IMR-90 (cell line): ENCODE data around the gene KCNAB2.

ENCODE experiments used
- BHLHE40 ChIP-seq: fragments of 150-350 bp; IDR thresholded peaks from 2 replicates; pipeline ENCODE4 v1.6.1; 2016; ENCODE audit warnings: mild to moderate bottlenecking, low read depth, low read length
- CEBPB ChIP-seq: IDR thresholded peaks from 2 replicates; pipeline ENCODE4 v1.6.1; 2012; ENCODE audit warnings: low read depth, low read length, improper control_type of control experiment
- CHD1 ChIP-seq: IDR thresholded peaks from 2 replicates; pipeline ENCODE4 v1.6.1; 2012; ENCODE audit warnings: low read depth, low read length, improper control_type of control experiment
- FOS ChIP-seq: fragments of 150-350 bp; IDR thresholded peaks from 2 replicates; pipeline ENCODE4 v1.6.1; 2016; ENCODE audit warnings: low read depth, low read length
- MAZ ChIP-seq: IDR thresholded peaks from 2 replicates; pipeline ENCODE4 v1.6.1; 2012; ENCODE audit warnings: low read depth, mild to moderate bottlenecking, low read length, improper control_type of control experiment, moderate library complexity, borderline replicate concordance
- MXI1 ChIP-seq: IDR thresholded peaks from 2 replicates; pipeline ENCODE4 v1.6.1; 2012; ENCODE audit warnings: low read depth, mild to moderate bottlenecking, low read length, moderate library complexity, borderline replicate concordance
- POLR2A ChIP-seq: IDR thresholded peaks from 2 replicates; pipeline ENCODE4 v1.6.1; 2012; ENCODE audit warnings: mild to moderate bottlenecking, low read depth, low read length
- RCOR1 ChIP-seq: IDR thresholded peaks from 2 replicates; pipeline ENCODE4 v1.6.1; 2012; ENCODE audit warnings: mild to moderate bottlenecking, low read length, improper control_type of control experiment; ENCODE audit not compliant: insufficient replicate concordance
- RFX5 ChIP-seq: IDR thresholded peaks from 2 replicates; pipeline ENCODE4 v1.8.0; 2012; ENCODE audit warnings: low read depth, mild to moderate bottlenecking, low read length, moderate library complexity
- SMC3 ChIP-seq: fragments of 150-350 bp; IDR thresholded peaks from 2 replicates; pipeline ENCODE4 v1.6.1; 2016; ENCODE audit warnings: low read depth, mild to moderate bottlenecking, antibody characterized with exemption, low read length, moderate library complexity
- TF ChIP-seq, protein P1 (sequence below): conservative IDR thresholded peaks from 2 replicates; pipeline ENCODE4 v1.5.1; 2012; ENCODE audit warnings: mild to moderate bottlenecking, low read depth, low read length, improper control_type of control experiment
- TF ChIP-seq, protein P2 (sequence below): fragments of 150-350 bp; IDR thresholded peaks from 2 replicates; pipeline ENCODE4 v1.6.1; 2017; ENCODE audit warnings: mild to moderate bottlenecking, antibody characterized with exemption, low read length, low read depth
- TF ChIP-seq, protein P3 (sequence below): fragments of 150-350 bp; IDR thresholded peaks from 2 replicates; pipeline ENCODE4 v1.6.1; 2016; ENCODE audit warnings: low read depth, mild to moderate bottlenecking, low read length, moderate library complexity, borderline replicate concordance

DNA sequence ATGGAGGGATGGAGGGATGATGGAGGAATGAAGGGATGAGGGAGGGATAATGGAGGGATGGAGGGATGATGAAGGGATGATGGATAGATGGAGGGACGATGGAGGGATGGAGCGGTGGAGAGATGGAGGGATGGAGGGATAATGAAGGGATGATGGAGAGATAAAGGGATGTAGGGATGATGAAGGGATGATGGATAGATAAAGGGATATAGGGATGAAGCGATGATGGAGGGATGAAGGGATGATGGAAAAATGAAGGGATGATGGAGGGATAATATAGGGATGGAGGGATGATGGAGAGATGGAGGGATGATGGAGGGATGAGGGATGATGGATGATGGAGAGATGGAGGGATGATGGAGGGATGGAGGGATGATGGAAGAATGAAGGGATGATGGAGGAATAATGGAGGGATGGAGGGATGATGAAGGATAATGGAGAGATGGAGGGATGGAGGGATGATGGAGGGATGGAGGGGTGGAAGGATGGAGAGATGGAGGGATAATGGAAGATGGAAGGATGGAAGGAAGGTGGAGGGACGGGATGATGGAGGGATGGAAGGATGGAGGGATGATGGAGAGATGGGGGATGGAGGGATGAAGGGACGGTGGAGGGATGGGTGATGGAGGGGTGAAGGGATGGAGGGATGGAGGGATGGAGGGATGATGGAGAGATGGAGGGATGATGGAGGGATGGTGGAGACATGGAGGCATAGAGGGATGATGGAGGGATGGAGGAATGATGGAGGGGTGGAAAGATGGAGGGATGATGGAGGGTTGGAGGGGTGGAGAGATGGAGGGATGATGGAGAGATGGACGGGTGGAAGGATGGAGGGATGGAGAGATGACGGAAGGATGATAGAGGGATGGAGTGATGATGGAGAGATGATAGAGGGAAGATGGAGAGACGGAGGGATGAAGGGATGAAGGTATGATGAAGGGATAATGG, 62.0 kb downstream of the KCNAB2 start:
- TF ChIP-seq SMC3 (no peak), POLR2A (no peak), BHLHE40 (no peak), RFX5 (no peak), MXI1 (no peak), RCOR1 (no peak), CEBPB (no peak), FOS (no peak), MAZ (no peak), CHD1 (no peak)
- TF ChIP-seq, protein P1, sequence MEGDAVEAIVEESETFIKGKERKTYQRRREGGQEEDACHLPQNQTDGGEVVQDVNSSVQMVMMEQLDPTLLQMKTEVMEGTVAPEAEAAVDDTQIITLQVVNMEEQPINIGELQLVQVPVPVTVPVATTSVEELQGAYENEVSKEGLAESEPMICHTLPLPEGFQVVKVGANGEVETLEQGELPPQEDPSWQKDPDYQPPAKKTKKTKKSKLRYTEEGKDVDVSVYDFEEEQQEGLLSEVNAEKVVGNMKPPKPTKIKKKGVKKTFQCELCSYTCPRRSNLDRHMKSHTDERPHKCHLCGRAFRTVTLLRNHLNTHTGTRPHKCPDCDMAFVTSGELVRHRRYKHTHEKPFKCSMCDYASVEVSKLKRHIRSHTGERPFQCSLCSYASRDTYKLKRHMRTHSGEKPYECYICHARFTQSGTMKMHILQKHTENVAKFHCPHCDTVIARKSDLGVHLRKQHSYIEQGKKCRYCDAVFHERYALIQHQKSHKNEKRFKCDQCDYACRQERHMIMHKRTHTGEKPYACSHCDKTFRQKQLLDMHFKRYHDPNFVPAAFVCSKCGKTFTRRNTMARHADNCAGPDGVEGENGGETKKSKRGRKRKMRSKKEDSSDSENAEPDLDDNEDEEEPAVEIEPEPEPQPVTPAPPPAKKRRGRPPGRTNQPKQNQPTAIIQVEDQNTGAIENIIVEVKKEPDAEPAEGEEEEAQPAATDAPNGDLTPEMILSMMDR, result no peak
- TF ChIP-seq, protein P2, sequence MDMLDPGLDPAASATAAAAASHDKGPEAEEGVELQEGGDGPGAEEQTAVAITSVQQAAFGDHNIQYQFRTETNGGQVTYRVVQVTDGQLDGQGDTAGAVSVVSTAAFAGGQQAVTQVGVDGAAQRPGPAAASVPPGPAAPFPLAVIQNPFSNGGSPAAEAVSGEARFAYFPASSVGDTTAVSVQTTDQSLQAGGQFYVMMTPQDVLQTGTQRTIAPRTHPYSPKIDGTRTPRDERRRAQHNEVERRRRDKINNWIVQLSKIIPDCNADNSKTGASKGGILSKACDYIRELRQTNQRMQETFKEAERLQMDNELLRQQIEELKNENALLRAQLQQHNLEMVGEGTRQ, result no peak
- TF ChIP-seq, protein P3, sequence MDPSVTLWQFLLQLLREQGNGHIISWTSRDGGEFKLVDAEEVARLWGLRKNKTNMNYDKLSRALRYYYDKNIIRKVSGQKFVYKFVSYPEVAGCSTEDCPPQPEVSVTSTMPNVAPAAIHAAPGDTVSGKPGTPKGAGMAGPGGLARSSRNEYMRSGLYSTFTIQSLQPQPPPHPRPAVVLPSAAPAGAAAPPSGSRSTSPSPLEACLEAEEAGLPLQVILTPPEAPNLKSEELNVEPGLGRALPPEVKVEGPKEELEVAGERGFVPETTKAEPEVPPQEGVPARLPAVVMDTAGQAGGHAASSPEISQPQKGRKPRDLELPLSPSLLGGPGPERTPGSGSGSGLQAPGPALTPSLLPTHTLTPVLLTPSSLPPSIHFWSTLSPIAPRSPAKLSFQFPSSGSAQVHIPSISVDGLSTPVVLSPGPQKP, result no peak
